ENCODE results near the gene RUSF1. TPM values are rescaled to one million over a fixed set of nuclear protein-coding genes. Genes with fewer than 3 reads are reported as not detected.

Gene RUSF1
- polyA plus RNA-seq, 3 donors, result 10.3 to 45.1 (median 11.8) TPM

GRCh38 chr16:31493506-31494125 is 14.6 kb downstream of the RUSF1 start:
- intact Hi-C loops (cut with micrococcal nuclease), result no loop called here
- H3K27me3 Mint-ChIP-seq (ENCODE audit: low read depth in 3 of 3), result peaks cover 0 to 8% (median 7%) of the 10 kb centered on the region in 3 donors
- peak overlapping the region in 3 of 7 donors; percentile 1 to 78 (median 51) for H3K27ac Mint-ChIP-seq
- H3K27me3 ChIP-seq (ENCODE audit: control insufficient read depth in 2 of 2, insufficient read depth in 2 of 2, low read length in 2 of 2), result peaks cover 0 to 3% of the 10 kb centered on the region in 2 donors
- H3K4me1 Mint-ChIP-seq, result peaks cover 2% of the 10 kb centered on the region
- H3K4me3 Mint-ChIP-seq, result no peak overlapping the region
- H3K27ac ChIP-seq (ENCODE audit: low read depth in 1 of 2, low read length in 2 of 2), result no peak overlapping the region
- no peaks in the 10 kb centered on the region for H3K79me2 ChIP-seq (ENCODE audit: insufficient read depth, low read length)
- H3K4me3 ChIP-seq (replicated peaks in 1 of 3; ENCODE audit: low read depth in 2 of 3, low read length in 3 of 3), result no peak overlapping the region
- no peak for DNase-seq
- H3K9me3 ChIP-seq (replicated peaks in 1 of 2; ENCODE audit: control insufficient read depth in 1 of 2, insufficient read depth in 1 of 2, low read length in 2 of 2), result no peaks in the 10 kb centered on the region
- H3K4me1 ChIP-seq (ENCODE audit: control insufficient read depth in 1 of 2, insufficient read depth in 2 of 2, low read length in 2 of 2), result peaks cover 0 to under 1% of the 10 kb centered on the region in 2 donors
- no peaks in the 10 kb centered on the region for H4K20me1 ChIP-seq (ENCODE audit: insufficient read depth, low read length)
- no peak for TF ChIP-seq CTCF (IDR thresholded peaks at IDR 0.05)
- peaks cover 46 to 81% of the 10 kb centered on the region in 2 donors for H3K36me3 ChIP-seq (replicated peaks in 1 of 2; ENCODE audit: control insufficient read depth in 1 of 2, insufficient read depth in 2 of 2, low read length in 2 of 2)
- H2AFZ ChIP-seq (ENCODE audit: insufficient read depth, low read depth, low read length, poor library complexity, severe bottlenecking), result no peak overlapping the region
- H3K9me3 Mint-ChIP-seq, result peaks cover 0 to 2% (median 0%) of the 10 kb centered on the region in 7 donors
- no peak overlapping the region for H3K9ac ChIP-seq (ENCODE audit: insufficient read depth, low read length, poor library complexity, severe bottlenecking)
- WGBS (ENCODE audit: insufficient coverage), result 96% methylated on average over 10 of the region's 18 CpGs
- H3K4me2 ChIP-seq (replicated peaks; ENCODE audit: extremely low read depth, low read length, poor library complexity, severe bottlenecking), result no peak overlapping the region
- peaks cover 66 to 79% of the 10 kb centered on the region in 2 donors for H3K36me3 Mint-ChIP-seq

- WGBS (ENCODE audit: insufficient coverage), result 96% methylated on average over 8 of the region's 8 CpGs
- DNase-seq, result no peak
- H3K4me3 Mint-ChIP-seq, result no peak overlapping the region
Observed at GRCh38 chr16:31491778-31492418, 16.3 kb downstream of the RUSF1 start.

More at GRCh38 chr16:31491778-31492418, 16.3 kb downstream of the RUSF1 start:
- H4K20me1 ChIP-seq (ENCODE audit: insufficient read depth, low read length), result no peaks in the 10 kb centered on the region
- Mint-ChIP-seq H3K27ac (no peak overlapping the region), H3K36me3 (peaks cover 51 to 65% of the 10 kb centered on the region in 2 donors), H3K9me3 (peaks cover 0 to 2% (median 0%) of the 10 kb centered on the region in 7 donors), H3K27me3 (ENCODE audit: low read depth in 3 of 3) (peaks cover 2 to 22% (median 22%) of the 10 kb centered on the region in 3 donors), H3K4me1 (peaks cover 15% of the 10 kb centered on the region)
- peaks cover 0 to 20% of the 10 kb centered on the region in 2 donors for H3K27me3 ChIP-seq (ENCODE audit: control insufficient read depth in 2 of 2, insufficient read depth in 2 of 2, low read length in 2 of 2)
- H3K4me2 ChIP-seq (replicated peaks; ENCODE audit: extremely low read depth, low read length, poor library complexity, severe bottlenecking), result no peak overlapping the region
- peaks cover 31 to 65% of the 10 kb centered on the region in 2 donors for H3K36me3 ChIP-seq (replicated peaks in 1 of 2; ENCODE audit: control insufficient read depth in 1 of 2, insufficient read depth in 2 of 2, low read length in 2 of 2)
- no peaks in the 10 kb centered on the region for H3K79me2 ChIP-seq (ENCODE audit: insufficient read depth, low read length)
- TF ChIP-seq CTCF (IDR thresholded peaks at IDR 0.05), result no peak
- intact Hi-C loops (cut with micrococcal nuclease), result no loop called here
- H3K9me3 ChIP-seq (replicated peaks in 1 of 2; ENCODE audit: control insufficient read depth in 1 of 2, insufficient read depth in 1 of 2, low read length in 2 of 2), result no peaks in the 10 kb centered on the region
- peaks cover 14 to 17% of the 10 kb centered on the region in 2 donors for H3K4me1 ChIP-seq (ENCODE audit: control insufficient read depth in 1 of 2, insufficient read depth in 2 of 2, low read length in 2 of 2)
- H2AFZ ChIP-seq (ENCODE audit: insufficient read depth, low read depth, low read length, poor library complexity, severe bottlenecking), result no peak overlapping the region
- H3K4me3 ChIP-seq (replicated peaks in 1 of 3; ENCODE audit: low read depth in 2 of 3, low read length in 3 of 3), result no peak overlapping the region
- H3K9ac ChIP-seq (ENCODE audit: insufficient read depth, low read length, poor library complexity, severe bottlenecking), result no peak overlapping the region
- no peak overlapping the region for H3K27ac ChIP-seq (ENCODE audit: low read depth in 1 of 2, low read length in 2 of 2)

Measured in CD14-positive monocyte (primary cell).